Muscle of leg (tissue), 11 donors: Measurements from ENCODE around the gene PLEKHN1. TPM values are rescaled to one million over a fixed set of nuclear protein-coding genes. Genes with fewer than 3 reads are reported as not detected.

ENCODE experiments used
- DNase-seq: peaks from one replicate; pipeline ENCODE4 v3.0.0; 2013
- H3K27ac ChIP-seq: one replicate; pipeline ENCODE4 v1.5.1; 2013; ENCODE audit warnings: mild to moderate bottlenecking, low read length, control low read depth
- H3K27me3 ChIP-seq: one replicate; pipeline ENCODE4 v1.6.1; 2013; ENCODE audit warnings: low read length; ENCODE audit not compliant: control insufficient read depth, insufficient read depth
- H3K36me3 ChIP-seq: one replicate; pipeline ENCODE4 v1.6.1; 2013; ENCODE audit warnings: low read length; ENCODE audit not compliant: control insufficient read depth, insufficient read depth
- H3K4me1 ChIP-seq: one replicate; pipeline ENCODE4 v1.6.1; 2013; ENCODE audit warnings: low read length; ENCODE audit not compliant: control insufficient read depth, insufficient read depth
- H3K4me3 ChIP-seq: one replicate; pipeline ENCODE4 v1.5.1; 2013; ENCODE audit warnings: low read length, control low read depth
- H3K9me3 ChIP-seq: replicated peaks from 2 replicates; pipeline ENCODE4 v1.6.1; 2013; ENCODE audit warnings: low read depth, low read length; ENCODE audit not compliant: control insufficient read depth
- WGBS: methylation state at CpG from one replicate; pipeline ENCODE4 v1.1.5; 2013; ENCODE audit warnings: missing lambda C conversion rate; ENCODE audit not compliant: insufficient coverage; 5-methylcytosine and 5-hydroxymethylcytosine counted together
- polyA plus RNA-seq, 8 donors: library from polyadenylated mRNA; unstranded; fragments of 120-200 nt; gene quantifications; one replicate each; pipeline versions ENCODE4 v1.2.1 to v1.2.3, GENCODE V29; 2013; ENCODE audit warnings: inconsistent platforms in 1 of 8, low replicate concordance in 1 of 8; ENCODE audit not compliant: insufficient read length in 8 of 8, insufficient read depth in 1 of 8
- total RNA-seq: library from RNA; stranded (reverse); fragments of 120-200 nt; gene quantifications from one replicate; pipeline ENCODE4 v1.2.4, GENCODE V29; 2013

Gene PLEKHN1
- total and polyA plus RNA-seq, 9 donors, result 0.14 to 1.3 (median 0.53) TPM; not detected in 6

- peaks cover 16% of the 10 kb centered on the region for H3K4me1 ChIP-seq
- H3K36me3 ChIP-seq, result no peaks in the 10 kb centered on the region
- no peak overlapping the region for H3K27ac ChIP-seq
- H3K4me3 ChIP-seq, result no peak overlapping the region
- WGBS, result 8% methylated on average over 32 of the region's 33 CpGs
- H3K9me3 ChIP-seq, result no peaks in the 10 kb centered on the region
- H3K27me3 ChIP-seq, result peaks cover 90% of the 10 kb centered on the region
- no peak for DNase-seq
Observed at GRCh38 chr1:970242-970972, 4.1 kb downstream of the PLEKHN1 start.

GRCh38 chr1:970973-971730 lies 4.9 kb downstream of the PLEKHN1 start:
- no peak for DNase-seq
- no peak overlapping the region for H3K4me3 ChIP-seq
- WGBS, result 45% methylated on average over 25 of the region's 42 CpGs
- no peak overlapping the region for H3K27ac ChIP-seq
- H3K27me3 ChIP-seq, result peaks cover 92% of the 10 kb centered on the region
- H3K4me1 ChIP-seq, result peaks cover 17% of the 10 kb centered on the region
- H3K9me3 ChIP-seq, result no peaks in the 10 kb centered on the region
- no peaks in the 10 kb centered on the region for H3K36me3 ChIP-seq

- Histone ChIP-seq H3K9me3 (no peaks in the 10 kb centered on the region), H3K4me3 (no peak overlapping the region), H3K36me3 (no peaks in the 10 kb centered on the region), H3K27ac (no peak overlapping the region), H3K27me3 (peaks cover 87% of the 10 kb centered on the region), H3K4me1 (peaks cover 12% of the 10 kb centered on the region)
- 75% methylated on average over 27 of the region's 34 CpGs for WGBS
- no peak for DNase-seq
Observed at GRCh38 chr1:971751-972506, 5.6 kb downstream of the PLEKHN1 start.

DNA sequence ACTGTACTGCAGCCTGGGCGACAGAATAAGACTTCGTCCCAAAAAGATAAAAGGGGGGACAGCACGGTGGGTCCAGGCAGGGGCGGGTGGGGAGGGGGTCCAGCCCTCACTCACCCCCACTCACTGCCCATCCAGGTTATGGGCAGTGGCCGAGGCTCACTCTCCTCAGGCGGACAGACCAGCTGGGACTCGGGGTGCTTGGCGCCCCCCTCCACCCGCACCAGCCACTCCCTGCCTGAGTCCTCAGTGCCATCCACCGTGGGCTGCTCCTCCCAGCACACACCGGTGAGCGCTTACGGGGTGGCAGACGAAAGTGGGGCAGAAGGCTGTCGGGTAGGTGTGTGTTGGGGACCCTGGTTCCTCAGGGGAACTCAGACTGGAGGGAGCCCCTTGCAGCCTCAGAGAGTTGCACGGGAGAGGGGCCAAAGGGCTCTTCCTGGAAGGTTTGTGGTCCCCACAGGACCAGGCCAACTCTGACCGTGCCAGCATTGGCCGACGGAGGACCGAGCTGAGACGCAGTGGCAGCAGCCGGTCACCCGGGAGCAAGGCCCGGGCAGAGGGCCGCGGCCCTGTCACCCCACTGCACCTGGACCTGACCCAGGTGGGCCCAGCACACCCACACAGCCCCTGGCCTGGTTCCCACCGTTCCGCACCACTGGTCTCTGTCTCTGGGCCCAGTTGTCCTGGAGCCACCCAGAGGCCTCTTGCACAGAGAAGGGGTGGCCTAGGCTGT lies 6.6 kb downstream of the PLEKHN1 start:
- no peak overlapping the region for H3K4me3 ChIP-seq
- peaks cover 77% of the 10 kb centered on the region for H3K27me3 ChIP-seq
- no peaks in the 10 kb centered on the region for H3K36me3 ChIP-seq
- no peak for DNase-seq
- H3K9me3 ChIP-seq, result no peaks in the 10 kb centered on the region
- peaks cover 7% of the 10 kb centered on the region for H3K4me1 ChIP-seq
- 68% methylated on average over 14 of the region's 28 CpGs for WGBS
- H3K27ac ChIP-seq, result no peak overlapping the region

DNA sequence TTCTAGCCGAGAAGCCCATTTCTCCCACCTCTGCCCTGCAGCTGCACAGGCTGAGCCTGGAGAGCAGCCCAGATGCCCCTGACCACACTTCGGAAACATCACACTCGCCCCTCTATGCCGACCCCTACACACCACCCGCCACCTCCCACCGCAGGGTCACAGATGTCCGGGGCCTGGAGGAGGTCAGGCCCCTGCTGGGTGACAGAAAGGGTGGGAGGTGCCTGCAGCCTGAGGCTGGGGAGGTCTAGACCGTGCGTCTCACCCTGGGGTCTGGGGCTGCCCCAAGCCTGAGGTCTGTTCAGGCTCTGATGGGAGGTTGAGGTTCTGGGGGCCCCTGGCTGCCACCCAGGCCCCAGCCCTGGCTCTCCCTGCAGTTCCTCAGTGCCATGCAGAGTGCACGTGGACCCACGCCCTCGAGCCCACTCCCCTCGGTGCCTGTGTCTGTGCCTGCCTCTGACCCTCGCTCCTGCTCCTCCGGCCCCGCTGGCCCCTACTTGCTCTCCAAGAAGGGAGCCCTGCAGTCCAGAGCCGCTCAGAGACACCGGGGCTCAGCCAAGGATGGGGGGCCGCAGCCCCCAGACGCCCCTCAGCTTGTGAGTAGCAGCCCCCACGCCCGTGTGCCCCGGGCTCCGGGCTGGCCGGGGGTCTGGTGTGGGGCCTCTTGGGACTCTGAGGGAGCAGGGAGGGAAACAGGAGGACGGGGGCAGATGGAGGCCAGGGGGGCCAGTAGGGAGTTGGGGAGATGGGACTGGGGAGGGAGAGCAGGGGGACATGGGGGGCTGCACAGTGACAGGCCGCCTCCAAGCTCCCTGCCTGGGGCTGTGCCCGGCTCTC lies 7.4 kb downstream of the PLEKHN1 start:
- DNase-seq, result no peak
- Histone ChIP-seq H3K27ac (no peak overlapping the region), H3K27me3 (peaks cover 70% of the 10 kb centered on the region), H3K4me3 (no peak overlapping the region), H3K4me1 (peaks cover 7% of the 10 kb centered on the region), H3K9me3 (no peaks in the 10 kb centered on the region), H3K36me3 (no peaks in the 10 kb centered on the region)
- 75% methylated on average over 20 of the region's 28 CpGs for WGBS

- no peak for DNase-seq
- 73% methylated on average over 3 of the region's 11 CpGs for WGBS
- Histone ChIP-seq H3K27ac (no peak overlapping the region), H3K4me1 (peaks cover 7% of the 10 kb centered on the region), H3K36me3 (no peaks in the 10 kb centered on the region), H3K9me3 (no peaks in the 10 kb centered on the region), H3K27me3 (peaks cover 67% of the 10 kb centered on the region), H3K4me3 (no peak overlapping the region)
Observed at GRCh38 chr1:974293-974640, 8.0 kb downstream of the PLEKHN1 start.

DNA sequence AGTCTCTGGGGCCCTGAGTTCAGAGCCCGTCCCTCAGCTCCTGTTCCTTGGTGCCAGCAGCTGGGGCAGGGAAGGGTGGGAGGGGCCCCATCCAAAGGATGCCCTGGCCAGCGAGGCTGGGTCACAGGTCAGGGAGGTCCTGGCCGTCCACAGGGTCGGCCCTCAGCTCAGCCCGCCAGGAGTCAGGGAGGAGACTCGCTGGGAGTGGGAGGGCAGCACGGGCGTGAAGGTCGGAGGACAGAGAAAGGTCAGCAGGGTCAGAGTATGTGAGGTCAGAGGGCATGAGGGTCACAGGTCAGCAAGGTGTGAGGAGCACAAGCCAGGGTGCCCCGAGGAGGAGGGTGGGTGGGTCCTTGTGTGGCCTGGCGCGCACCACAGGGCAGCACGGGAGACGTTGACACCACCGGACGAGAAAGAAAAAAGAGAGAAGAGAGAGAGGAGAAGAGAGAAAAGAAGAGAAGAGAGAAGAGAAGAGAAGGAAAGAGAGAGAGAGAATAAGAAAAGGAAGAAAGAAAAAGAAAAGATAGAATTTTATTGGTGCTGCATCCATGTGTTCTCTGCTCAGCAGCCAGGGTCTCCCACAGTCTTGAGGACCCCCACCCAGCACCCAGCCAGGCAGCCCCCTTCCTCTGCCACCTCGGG lies 8.5 kb downstream of the PLEKHN1 start:
- no peak for DNase-seq
- H3K27me3 ChIP-seq, result peaks cover 64% of the 10 kb centered on the region
- H3K36me3 ChIP-seq, result no peaks in the 10 kb centered on the region
- H3K27ac ChIP-seq, result no peak overlapping the region
- WGBS, result 55% methylated on average over 17 of the region's 17 CpGs
- no peak overlapping the region for H3K4me3 ChIP-seq
- H3K4me1 ChIP-seq, result peaks cover 7% of the 10 kb centered on the region
- no peaks in the 10 kb centered on the region for H3K9me3 ChIP-seq

- Histone ChIP-seq H3K36me3 (no peaks in the 10 kb centered on the region), H3K27me3 (peaks cover 59% of the 10 kb centered on the region), H3K4me1 (peaks cover 7% of the 10 kb centered on the region), H3K9me3 (no peaks in the 10 kb centered on the region), H3K27ac (no peak overlapping the region), H3K4me3 (no peak overlapping the region)
- 67% methylated on average over 9 of the region's 9 CpGs for WGBS
- no peak for DNase-seq
Observed at GRCh38 chr1:975365-975764, 9.1 kb downstream of the PLEKHN1 start.
